Measurements from ENCODE around the gene CFH.

Gene CFH

DNA sequence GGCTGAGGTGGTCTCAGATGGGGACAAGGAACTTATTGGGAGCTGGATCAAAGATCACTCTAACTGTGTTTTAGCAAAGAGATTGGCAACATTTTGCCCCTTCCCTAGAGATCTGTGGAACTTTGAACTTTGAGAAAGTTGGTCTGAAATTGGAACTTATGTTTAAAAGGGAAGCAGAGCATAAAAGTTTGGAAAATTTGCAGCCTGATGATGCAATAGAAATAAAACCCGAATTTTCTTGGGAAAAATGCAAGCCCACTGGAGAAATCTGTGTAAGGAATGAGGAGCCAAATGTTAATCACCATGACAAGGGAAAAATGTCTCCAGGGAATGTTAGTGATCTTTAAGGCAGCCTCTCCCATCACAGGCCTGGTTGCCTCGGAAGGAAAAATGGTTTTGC, 17.2 kb downstream of the CFH start:
- H4K20me1 ChIP-seq (ENCODE audit: insufficient read depth, low read length), result no peaks in the 10 kb centered on the region
- no peak overlapping the region for H2AFZ ChIP-seq (ENCODE audit: low read depth, low read length)
- no peak overlapping the region for H3K9ac ChIP-seq (ENCODE audit: low read depth, low read length)
- H3K4me1 ChIP-seq (ENCODE audit: insufficient read depth, low read length), result no peaks in the 10 kb centered on the region
- TF ChIP-seq EZH2 (IDR thresholded peaks at IDR 0.05; ENCODE audit: borderline replicate concordance, low read depth, low read length, severe bottlenecking), result no peak
- TF ChIP-seq, protein P1, sequence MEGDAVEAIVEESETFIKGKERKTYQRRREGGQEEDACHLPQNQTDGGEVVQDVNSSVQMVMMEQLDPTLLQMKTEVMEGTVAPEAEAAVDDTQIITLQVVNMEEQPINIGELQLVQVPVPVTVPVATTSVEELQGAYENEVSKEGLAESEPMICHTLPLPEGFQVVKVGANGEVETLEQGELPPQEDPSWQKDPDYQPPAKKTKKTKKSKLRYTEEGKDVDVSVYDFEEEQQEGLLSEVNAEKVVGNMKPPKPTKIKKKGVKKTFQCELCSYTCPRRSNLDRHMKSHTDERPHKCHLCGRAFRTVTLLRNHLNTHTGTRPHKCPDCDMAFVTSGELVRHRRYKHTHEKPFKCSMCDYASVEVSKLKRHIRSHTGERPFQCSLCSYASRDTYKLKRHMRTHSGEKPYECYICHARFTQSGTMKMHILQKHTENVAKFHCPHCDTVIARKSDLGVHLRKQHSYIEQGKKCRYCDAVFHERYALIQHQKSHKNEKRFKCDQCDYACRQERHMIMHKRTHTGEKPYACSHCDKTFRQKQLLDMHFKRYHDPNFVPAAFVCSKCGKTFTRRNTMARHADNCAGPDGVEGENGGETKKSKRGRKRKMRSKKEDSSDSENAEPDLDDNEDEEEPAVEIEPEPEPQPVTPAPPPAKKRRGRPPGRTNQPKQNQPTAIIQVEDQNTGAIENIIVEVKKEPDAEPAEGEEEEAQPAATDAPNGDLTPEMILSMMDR (IDR thresholded peaks at IDR 0.05; ENCODE audit: borderline replicate concordance, extremely low read depth, low read length, poor library complexity, severe bottlenecking), result no peak
- DNase-seq (no peak), ATAC-seq (ENCODE audit: insufficient read depth, low read depth) (no peak)
- no peak overlapping the region for H3K4me2 ChIP-seq (ENCODE audit: insufficient read depth, low read length)
- peaks cover 20% of the 10 kb centered on the region for H3K9me3 ChIP-seq (ENCODE audit: insufficient read depth, low read length, severe bottlenecking)
- H3K27me3 ChIP-seq (ENCODE audit: insufficient read depth, low read length, poor library complexity), result no peaks in the 10 kb centered on the region
- H3K4me3 ChIP-seq (ENCODE audit: low read depth in 1 of 2, low read length in 2 of 2), result no peak overlapping the region
- peaks cover 68% of the 10 kb centered on the region for H3K79me2 ChIP-seq (ENCODE audit: insufficient read depth, low read length)
- no peak overlapping the region for H3K27ac ChIP-seq (ENCODE audit: low read length)
- H3K36me3 ChIP-seq (ENCODE audit: insufficient read depth, low read length), result peaks cover 38% of the 10 kb centered on the region

DNA sequence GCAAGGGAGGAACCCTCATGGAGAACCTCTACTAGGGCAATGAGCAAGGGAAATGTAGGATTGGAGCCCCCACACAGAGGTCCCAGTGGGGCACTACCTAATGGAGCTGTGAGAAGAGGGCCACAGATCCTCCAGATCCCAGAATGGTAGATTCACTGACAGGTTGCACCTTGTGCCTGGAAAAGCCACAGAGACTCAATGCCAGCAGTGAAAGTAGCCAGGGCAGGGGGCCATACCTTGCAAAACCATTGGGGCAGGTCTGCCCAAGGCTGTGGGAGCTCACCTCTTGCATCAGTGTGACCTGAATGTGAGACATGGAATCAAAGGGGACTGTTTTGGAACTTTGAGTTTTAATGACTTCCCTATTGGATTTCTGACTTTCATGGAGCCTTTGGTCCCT, 17.9 kb downstream of the CFH start:
- Histone ChIP-seq H3K79me2 (ENCODE audit: insufficient read depth, low read length) (peaks cover 61% of the 10 kb centered on the region), H3K27me3 (ENCODE audit: insufficient read depth, low read length, poor library complexity) (no peaks in the 10 kb centered on the region), H3K4me3 (ENCODE audit: low read depth in 1 of 2, low read length in 2 of 2) (no peak overlapping the region), H3K4me1 (ENCODE audit: insufficient read depth, low read length) (no peaks in the 10 kb centered on the region), H3K9me3 (ENCODE audit: insufficient read depth, low read length, severe bottlenecking) (peaks cover 20% of the 10 kb centered on the region), H4K20me1 (ENCODE audit: insufficient read depth, low read length) (no peaks in the 10 kb centered on the region), H3K27ac (ENCODE audit: low read length) (no peak overlapping the region), H3K9ac (ENCODE audit: low read depth, low read length) (no peak overlapping the region), H3K36me3 (ENCODE audit: insufficient read depth, low read length) (peaks cover 41% of the 10 kb centered on the region), H2AFZ (ENCODE audit: low read depth, low read length) (no peak overlapping the region), H3K4me2 (ENCODE audit: insufficient read depth, low read length) (no peak overlapping the region)
- ATAC-seq (ENCODE audit: insufficient read depth, low read depth) (no peak), DNase-seq (no peak)
- no peak for TF ChIP-seq EZH2 (IDR thresholded peaks at IDR 0.05; ENCODE audit: borderline replicate concordance, low read depth, low read length, severe bottlenecking)
- TF ChIP-seq, protein P1 (IDR thresholded peaks at IDR 0.05; ENCODE audit: borderline replicate concordance, extremely low read depth, low read length, poor library complexity, severe bottlenecking), result no peak

DNA sequence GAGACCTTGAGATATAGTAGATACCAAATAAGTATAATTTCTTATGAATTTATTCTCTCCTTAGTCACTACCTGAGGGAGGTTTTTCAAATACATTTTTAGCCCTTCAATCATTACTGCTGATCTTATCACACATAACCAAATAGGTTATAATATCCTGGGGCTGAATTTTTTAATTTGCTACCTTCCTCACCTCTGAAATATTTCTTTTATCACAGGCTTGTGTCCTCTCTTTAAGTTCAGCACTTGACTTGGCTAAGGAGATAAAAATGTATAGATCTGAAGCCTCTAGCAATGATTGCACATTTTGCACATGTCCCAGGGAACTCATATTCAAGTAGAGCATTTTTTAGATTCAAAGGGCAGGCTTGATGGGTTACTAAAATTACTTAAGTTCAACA, 23.1 kb downstream of the CFH start:
- H3K36me3 ChIP-seq (ENCODE audit: insufficient read depth, low read length), result peaks cover 76% of the 10 kb centered on the region
- H3K4me1 ChIP-seq (ENCODE audit: insufficient read depth, low read length), result no peaks in the 10 kb centered on the region
- H3K4me3 ChIP-seq (ENCODE audit: low read depth in 1 of 2, low read length in 2 of 2), result no peak overlapping the region
- H4K20me1 ChIP-seq (ENCODE audit: insufficient read depth, low read length), result no peaks in the 10 kb centered on the region
- no peak for DNase-seq
- H3K9ac ChIP-seq (ENCODE audit: low read depth, low read length), result no peak overlapping the region
- peaks cover 17% of the 10 kb centered on the region for H3K79me2 ChIP-seq (ENCODE audit: insufficient read depth, low read length)
- no peak overlapping the region for H3K4me2 ChIP-seq (ENCODE audit: insufficient read depth, low read length)
- H3K27ac ChIP-seq (ENCODE audit: low read length), result no peak overlapping the region
- H3K9me3 ChIP-seq (ENCODE audit: insufficient read depth, low read length, severe bottlenecking), result no peaks in the 10 kb centered on the region
- ATAC-seq (ENCODE audit: insufficient read depth, low read depth), result no peak
- TF ChIP-seq EZH2 (IDR thresholded peaks at IDR 0.05; ENCODE audit: borderline replicate concordance, low read depth, low read length, severe bottlenecking), result no peak
- TF ChIP-seq, protein P1 (IDR thresholded peaks at IDR 0.05; ENCODE audit: borderline replicate concordance, extremely low read depth, low read length, poor library complexity, severe bottlenecking), result no peak
- no peaks in the 10 kb centered on the region for H3K27me3 ChIP-seq (ENCODE audit: insufficient read depth, low read length, poor library complexity)
- no peak overlapping the region for H2AFZ ChIP-seq (ENCODE audit: low read depth, low read length)
